ENCODE measurements around the gene CDK14. TPM values are rescaled to one million over a fixed set of nuclear protein-coding genes. Genes with fewer than 3 reads are reported as not detected.

Gene CDK14
- total and polyA plus RNA-seq, 2 donors (not counting 1 experiment from before 2014, with no cell fraction given) = 42.1 to 167 TPM

- Mint-ChIP-seq H3K27me3 (no peaks in the 10 kb centered on the region), H3K4me3 (peak overlapping the region; percentile 66), H3K4me1 (peaks cover 62% of the 10 kb centered on the region), H3K9me3 (ENCODE audit: insufficient read depth) (no peaks in the 10 kb centered on the region), H3K27ac (peak overlapping the region; percentile 85)
- Histone ChIP-seq H3K4me3 (ENCODE audit: control extremely low read depth in 1 of 5, extremely low read depth in 1 of 5, insufficient read depth in 1 of 5, low read depth in 2 of 5, low read length in 4 of 5) (peak overlapping the region in 2 of 5 experiments; percentile 2 to 5), H3K79me2 (ENCODE audit: control insufficient read depth, insufficient read depth, low read length) (peaks cover 72% of the 10 kb centered on the region), H3K36me3 (replicated peaks in 1 of 2; ENCODE audit: control extremely low read depth in 1 of 2, control insufficient read depth in 1 of 2, extremely low read depth in 1 of 2, insufficient read depth in 2 of 2, low read length in 1 of 2) (no peaks in the 10 kb centered on the region), H3K4me1 (ENCODE audit: control insufficient read depth in 2 of 2, insufficient read depth in 2 of 2, low read length in 2 of 2) (peaks cover 44 to 53% of the 10 kb centered on the region in 2 donors), H4K20me1 (ENCODE audit: control insufficient read depth, insufficient read depth, low read length, poor library complexity, severe bottlenecking) (peaks cover 7% of the 10 kb centered on the region), H3K4me2 (replicated peaks; ENCODE audit: low read depth, low read length, poor library complexity, severe bottlenecking) (peak overlapping the region; percentile 49), H2AFZ (ENCODE audit: insufficient read depth, low read depth, low read length, poor library complexity, severe bottlenecking) (no peak overlapping the region), H3K27ac (ENCODE audit: low read length in 2 of 2) (peak overlapping the region; percentile 50 to 75), H3K9me3 (ENCODE audit: control extremely low read depth in 1 of 3, control insufficient read depth in 2 of 3, insufficient read depth in 1 of 3, low read length in 2 of 3) (no peaks in the 10 kb centered on the region), H3K27me3 (replicated peaks in 1 of 4; ENCODE audit: control extremely low read depth in 1 of 4, control insufficient read depth in 3 of 4, insufficient read depth in 4 of 4, low read length in 3 of 4) (no peaks in the 10 kb centered on the region), H3K9ac (ENCODE audit: low read length) (peak overlapping the region; percentile 1)
- TF ChIP-seq CTCF (IDR thresholded peaks at IDR 0.05) (no peak), EZH2 (IDR thresholded peaks at IDR 0.05; ENCODE audit: borderline replicate concordance, insufficient read depth, low read depth, low read length, poor library complexity, severe bottlenecking) (no peak)
- DNase-seq = peak; percentile 60
- WGBS (ENCODE audit: insufficient coverage) = no CpG with 5 or more reads among the region's 4 CpGs
- peak; percentile 10 for ATAC-seq (ENCODE audit: low read depth)
- ChIA-PET CTCF (interaction anchor here (1.0 to 6.2 kb wide), 2 partner anchors 29 to 483 kb away, joined by 4 to 53 read pairs; no protein-coding TSS in a partner anchor), POLR2A (no interaction called here)
- intact Hi-C loops (cut with micrococcal nuclease) = loop anchor here (5.0 to 10.0 kb wide), 2 partner anchors 48 to 355 kb away; partner anchors contain the start of gene CFAP69
These were observed 3.9 kb downstream of the CDK14 start for GRCh38 chr7:90599892-90600555.

GRCh38 chr7:90602303-90602702, 6.2 kb downstream of the CDK14 start:
- no peaks in the 10 kb centered on the region for H3K27me3 Mint-ChIP-seq
- ATAC-seq (ENCODE audit: low read depth) (no peak), DNase-seq (no peak)
- Histone ChIP-seq H4K20me1 (ENCODE audit: control insufficient read depth, insufficient read depth, low read length, poor library complexity, severe bottlenecking) (peaks cover 7% of the 10 kb centered on the region), H3K9me3 (ENCODE audit: control extremely low read depth in 1 of 3, control insufficient read depth in 2 of 3, insufficient read depth in 1 of 3, low read length in 2 of 3) (no peaks in the 10 kb centered on the region), H3K4me2 (replicated peaks; ENCODE audit: low read depth, low read length, poor library complexity, severe bottlenecking) (no peak overlapping the region), H3K79me2 (ENCODE audit: control insufficient read depth, insufficient read depth, low read length) (peaks cover 87% of the 10 kb centered on the region), H3K27ac (ENCODE audit: low read length in 2 of 2) (no peak overlapping the region), H2AFZ (ENCODE audit: insufficient read depth, low read depth, low read length, poor library complexity, severe bottlenecking) (no peak overlapping the region), H3K9ac (ENCODE audit: low read length) (no peak overlapping the region), H3K4me1 (ENCODE audit: control insufficient read depth in 2 of 2, insufficient read depth in 2 of 2, low read length in 2 of 2) (peaks cover 34 to 49% of the 10 kb centered on the region in 2 donors), H3K36me3 (replicated peaks in 1 of 2; ENCODE audit: control extremely low read depth in 1 of 2, control insufficient read depth in 1 of 2, extremely low read depth in 1 of 2, insufficient read depth in 2 of 2, low read length in 1 of 2) (peaks cover 0 to 6% of the 10 kb centered on the region in 2 experiments), H3K27me3 (replicated peaks in 1 of 4; ENCODE audit: control extremely low read depth in 1 of 4, control insufficient read depth in 3 of 4, insufficient read depth in 4 of 4, low read length in 3 of 4) (no peaks in the 10 kb centered on the region), H3K4me3 (ENCODE audit: control extremely low read depth in 1 of 5, extremely low read depth in 1 of 5, insufficient read depth in 1 of 5, low read depth in 2 of 5, low read length in 4 of 5) (no peak overlapping the region)
- POLR2A ChIA-PET = no interaction called here
- peaks cover 59% of the 10 kb centered on the region for H3K4me1 Mint-ChIP-seq
- H3K9me3 Mint-ChIP-seq (ENCODE audit: insufficient read depth) = no peaks in the 10 kb centered on the region
- intact Hi-C loops (cut with micrococcal nuclease) = no loop called here
- TF ChIP-seq EZH2 (IDR thresholded peaks at IDR 0.05; ENCODE audit: borderline replicate concordance, insufficient read depth, low read depth, low read length, poor library complexity, severe bottlenecking) = no peak
- TF ChIP-seq CTCF (IDR thresholded peaks at IDR 0.05) = no peak
- CTCF ChIA-PET = interaction anchor here (1.4 to 1.6 kb wide), 3 partner anchors 26 to 147 kb away, joined by 3 to 8 read pairs (median 4); no protein-coding TSS in a partner anchor
- H3K4me3 Mint-ChIP-seq = no peak overlapping the region
- no peak overlapping the region for H3K27ac Mint-ChIP-seq
- WGBS (ENCODE audit: insufficient coverage) = no CpG with 5 or more reads among the region's 1 CpG
